Kidney (tissue), 14 donors: Measurements from ENCODE around the gene EMC9. TPM values are rescaled to one million over a fixed set of nuclear protein-coding genes. Genes with fewer than 3 reads are reported as not detected.
"Not testable (repeated sequence)": the region's sequence is repeated elsewhere in the genome, so short reads cannot be mapped to it uniquely, and the experiment has no call there.

Experiments
- DNase-seq, 5 donors: peaks; one replicate each; pipeline ENCODE4 v3.0.0-alpha.2; 2013 to 2020
- FAIRE-seq: peaks from 2 replicates; lab custom pipeline; 2012; peaks lifted over from hg19 to GRCh38; lab: Jason Lieb, UNC
- H3K27ac ChIP-seq, 2 donors: one replicate each; pipeline ENCODE4 v1.7.0; 2013; ENCODE audit warnings: low read depth in 2 of 2, low read length in 2 of 2, inconsistent platforms in 1 of 2
- H3K27me3 ChIP-seq: one replicate; pipeline ENCODE4 v1.7.1; 2013; ENCODE audit warnings: low read length, inconsistent platforms; ENCODE audit not compliant: control insufficient read depth, insufficient read depth
- H3K36me3 ChIP-seq, 3 donors: one replicate each; pipeline versions ENCODE4 v1.7.0 to v1.7.1; 2013; ENCODE audit warnings: low read length in 3 of 3, control low read depth in 1 of 3, inconsistent platforms in 1 of 3; ENCODE audit not compliant: insufficient read depth in 3 of 3, control insufficient read depth in 2 of 3
- H3K4me1 ChIP-seq, 3 donors: one replicate each; pipeline versions ENCODE4 v1.7.0 to v1.7.1; 2013; ENCODE audit warnings: low read length in 3 of 3, inconsistent platforms in 1 of 3, low read depth in 1 of 3; ENCODE audit not compliant: control insufficient read depth in 2 of 3, insufficient read depth in 2 of 3
- H3K4me3 ChIP-seq, 3 donors: one replicate each; pipeline versions ENCODE4 v1.7.0 to v1.8.1; 2013; ENCODE audit warnings: low read length in 3 of 3, control low read depth in 1 of 3, inconsistent platforms in 1 of 3
- H3K9ac ChIP-seq, 3 donors: one replicate each; pipeline versions ENCODE4 v1.7.0 to v1.7.1; 2013; ENCODE audit warnings: low read length in 3 of 3, control low read depth in 1 of 3, inconsistent platforms in 1 of 3
- H3K9me3 ChIP-seq, 3 donors: one replicate each; pipeline versions ENCODE4 v1.7.0 to v1.7.1; 2013; ENCODE audit warnings: low read length in 3 of 3, control low read depth in 1 of 3, inconsistent platforms in 1 of 3; ENCODE audit not compliant: control insufficient read depth in 2 of 3, insufficient read depth in 1 of 3
- CTCF ChIP-seq: IDR thresholded peaks from 3 replicates; pipeline ENCODE4 v1.5.1; 2012; ENCODE audit warnings: mild to moderate bottlenecking, moderate library complexity, borderline replicate concordance; ENCODE audit not compliant: insufficient read depth; ENCODE audit errors: extremely low read depth
- intact Hi-C: fragments of 100-400 bp; cut with DNase I; formaldehyde crosslinking; loops from one replicate; pipeline ENCODE4 v1.11.1; 2022
- polyA plus RNA-seq: library from polyadenylated mRNA; stranded (reverse); fragments of 350-450 nt; fragmentation: Illumina TruSeq; extraction: RNeasy Lipid Tissue Mini Kit (QIAGEN cat#74804); gene quantifications from one replicate; pipeline ENCODE4 v1.2.3, GENCODE V29; 2014; ENCODE audit warnings: low read depth, low replicate concordance; ENCODE audit not compliant: insufficient read depth
- total RNA-seq: library from RNA; stranded (reverse); fragmentation: NEBNext Ultra II Directional; extraction: Animal tissue kit (Norgen Biotek cat#: 25700); gene quantifications from one replicate; pipeline ENCODE4 v1.2.1, GENCODE V29; 2021
- donor health status: control.
- donor health status: control.
- donor health status: control.
- donor health status: control.
- donor health status: control.
- donor health status: DM: yes; HTN: yes; CAD: no.
- donor health status: Normal renal cell carcinoma (clear cell type).

EMC9 gene
- total and polyA plus RNA-seq, 2 donors from 2014 or later, result 22.1 to 62.5 TPM

- Histone ChIP-seq H3K27ac (no peak overlapping the region), H3K4me3 (no peak overlapping the region), H3K36me3 (no peaks in the 10 kb centered on the region), H3K9ac (no peak overlapping the region), H3K27me3 (no peaks in the 10 kb centered on the region), H3K9me3 (no peaks in the 10 kb centered on the region), H3K4me1 (peaks cover 0 to 10% (median 0%) of the 10 kb centered on the region in 3 donors)
- FAIRE-seq (no peak), DNase-seq (no peak)
- TF ChIP-seq CTCF, result no peak
- intact Hi-C loops, result no loop called here
These were observed 31.3 kb downstream of the EMC9 start for GRCh38 chr14:24110060-24110459.

DNA sequence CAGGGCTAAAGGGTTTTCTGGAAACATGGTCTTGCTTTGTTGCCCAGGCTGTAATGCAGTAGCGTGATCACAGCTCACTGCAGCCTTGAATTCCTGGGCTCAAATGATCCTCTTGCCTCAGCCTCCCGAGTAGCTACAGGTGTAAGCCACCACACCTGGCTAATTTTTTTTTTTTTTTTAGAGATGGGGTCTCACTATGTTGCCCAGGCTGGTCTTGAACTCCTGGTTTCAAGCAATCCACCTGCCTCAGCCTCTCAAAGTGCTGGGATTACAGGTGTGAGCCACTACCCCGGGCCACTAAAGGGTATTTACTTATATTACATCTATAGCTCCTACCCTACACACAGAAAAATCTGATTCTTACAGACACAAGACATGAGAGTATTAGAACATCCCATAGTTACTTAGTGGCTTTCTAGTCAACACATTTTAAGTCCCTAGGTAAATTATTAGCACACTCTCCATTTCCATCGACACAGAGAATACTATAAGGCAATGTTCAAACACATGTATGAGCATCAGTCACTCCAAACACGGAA, 33.0 kb downstream of the EMC9 start:
- Histone ChIP-seq H3K27ac (peak overlapping the region in 1 of 2 donors; percentile 20), H3K4me1 (peaks cover 0 to 9% (median 0%) of the 10 kb centered on the region in 3 donors), H3K4me3 (no peak overlapping the region), H3K9ac (peak overlapping the region in 1 of 3 donors; percentile 8), H3K36me3 (peaks cover 0 to 3% (median 0%) of the 10 kb centered on the region in 3 donors), H3K9me3 (no peaks in the 10 kb centered on the region), H3K27me3 (no peaks in the 10 kb centered on the region)
- TF ChIP-seq CTCF, result no peak
- intact Hi-C loops, result no loop called here
- no peak for DNase-seq
- no peak for FAIRE-seq

DNA sequence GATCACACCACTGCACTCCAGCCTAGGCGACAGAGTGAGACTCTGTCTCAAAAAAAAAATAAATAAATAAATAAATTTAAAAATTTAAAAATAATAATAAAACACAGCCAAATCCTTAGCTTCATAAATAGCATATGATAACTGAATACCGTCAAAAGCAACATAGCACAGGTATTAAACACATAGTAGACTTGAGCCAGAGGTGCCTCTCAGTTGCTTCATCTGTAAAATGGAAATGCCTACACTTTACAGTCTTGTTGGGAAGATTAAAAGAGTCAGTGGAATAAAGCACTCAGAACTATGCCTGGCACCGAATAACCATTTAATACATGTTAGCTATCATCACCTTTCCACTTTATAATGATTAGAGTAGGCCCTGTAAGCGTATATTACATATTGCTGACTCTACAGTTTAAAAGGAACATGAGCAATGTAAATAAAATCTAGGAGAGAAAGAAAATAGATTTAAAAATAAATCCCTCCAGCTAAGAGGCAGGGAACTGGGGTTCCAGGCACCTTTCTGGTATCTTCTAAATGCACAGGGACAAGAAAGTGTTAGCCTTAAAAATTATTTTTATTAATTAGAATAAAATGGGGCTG, 34.6 kb downstream of the EMC9 start:
- Histone ChIP-seq H3K9me3 (no peaks in the 10 kb centered on the region), H3K4me1 (peaks cover 0 to 8% (median 0%) of the 10 kb centered on the region in 3 donors), H3K36me3 (peaks cover 0 to 7% (median 6%) of the 10 kb centered on the region in 3 donors), H3K9ac (no peak overlapping the region), H3K27me3 (no peaks in the 10 kb centered on the region), H3K4me3 (no peak overlapping the region), H3K27ac (no peak overlapping the region)
- TF ChIP-seq CTCF, result no peak
- no peak for DNase-seq
- intact Hi-C loops, result no loop called here
- no peak for FAIRE-seq

DNA sequence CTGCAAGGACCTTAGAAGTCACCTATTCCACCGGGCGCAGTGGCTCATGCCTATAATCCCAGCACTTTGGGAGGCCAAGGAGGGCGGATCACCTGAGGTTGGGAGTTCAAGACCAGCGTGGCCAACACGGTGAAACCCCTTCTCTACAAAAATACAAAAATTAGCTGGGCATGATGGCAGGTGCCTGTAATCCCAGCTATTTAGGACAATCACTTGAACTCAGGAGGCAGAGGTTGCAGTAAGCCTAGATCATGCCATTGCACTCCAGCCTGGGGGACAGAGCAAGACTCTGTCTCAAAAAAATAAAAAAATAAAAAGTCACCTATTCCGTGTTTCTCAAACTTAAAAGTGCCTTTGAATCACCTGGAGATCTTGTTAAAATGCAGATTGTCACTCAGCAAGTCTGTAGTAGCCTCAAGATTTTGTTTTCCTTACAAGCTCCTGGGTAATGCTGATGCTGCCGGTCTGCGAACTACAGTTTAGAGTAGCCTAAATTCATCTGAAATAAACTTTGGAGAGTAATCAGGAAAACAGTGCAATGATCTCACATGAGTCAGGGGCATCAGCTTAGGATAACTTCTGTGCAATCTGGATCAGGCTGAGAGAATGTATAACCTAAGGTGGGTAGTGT, 35.7 kb downstream of the EMC9 start:
- FAIRE-seq, H3K9me3 ChIP-seq, H3K36me3 ChIP-seq, intact Hi-C loops, H3K4me1 ChIP-seq, H3K27ac ChIP-seq, DNase-seq, H3K4me3 ChIP-seq, H3K27me3 ChIP-seq, H3K9ac ChIP-seq: not testable (repeated sequence)
